ENCODE results near the gene FGF6. TPM values are rescaled to one million over a fixed set of nuclear protein-coding genes. Genes with fewer than 3 reads are reported as not detected.

FGF6 gene
- total RNA-seq, 4 donors from 2014 or later: not detected

DNA sequence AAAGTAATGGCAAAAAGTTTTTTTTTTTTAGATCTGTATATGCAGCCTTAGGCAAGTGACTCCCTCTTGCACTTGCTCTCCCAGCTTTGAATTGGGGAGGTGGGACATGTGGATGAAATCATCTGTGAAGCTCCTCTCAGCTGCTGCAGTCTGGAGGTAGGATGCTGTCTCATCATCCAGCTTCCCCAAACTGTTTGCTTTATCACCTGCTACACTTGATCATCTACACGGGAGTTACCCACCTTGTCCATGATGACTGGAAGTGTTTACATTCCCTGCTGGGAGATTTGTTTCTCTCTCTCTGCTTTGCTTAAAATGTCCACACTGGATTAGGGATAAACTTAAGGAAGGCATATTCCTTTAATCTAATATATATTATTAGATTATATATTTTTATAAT lies 57.6 kb downstream of the FGF6 start:
- TF ChIP-seq CTCF (IDR thresholded peaks at IDR 0.05) (no peak), POLR2A (IDR thresholded peaks at IDR 0.05) (no peak)
- no peak overlapping the region for H3K4me3 ChIP-seq
- no peak overlapping the region for H3K27ac ChIP-seq
- H3K36me3 ChIP-seq: no peaks in the 10 kb centered on the region
- no peaks in the 10 kb centered on the region for H3K9me3 ChIP-seq
- no peaks in the 10 kb centered on the region for H3K27me3 ChIP-seq
- intact Hi-C loops (cut with DNase I; ENCODE audit: low total_unique reads): no loop called here
- no peaks in the 10 kb centered on the region for H3K4me1 ChIP-seq
- no peak for DNase-seq

- intact Hi-C loops (cut with DNase I; ENCODE audit: low total_unique reads): no loop called here
- no peak overlapping the region for H3K27ac ChIP-seq
- H3K27me3 ChIP-seq: no peaks in the 10 kb centered on the region
- no peak overlapping the region for H3K4me3 ChIP-seq
- no peaks in the 10 kb centered on the region for H3K36me3 ChIP-seq
- no peaks in the 10 kb centered on the region for H3K9me3 ChIP-seq
- TF ChIP-seq POLR2A (IDR thresholded peaks at IDR 0.05) (no peak), CTCF (IDR thresholded peaks at IDR 0.05) (no peak)
- no peak for DNase-seq
- no peaks in the 10 kb centered on the region for H3K4me1 ChIP-seq
Measured at GRCh38 chr12:4387607-4388006, 58.0 kb downstream of the FGF6 start.

- no peaks in the 10 kb centered on the region for H3K4me1 ChIP-seq
- no peak overlapping the region for H3K27ac ChIP-seq
- no peak for DNase-seq
- no peaks in the 10 kb centered on the region for H3K36me3 ChIP-seq
- intact Hi-C loops (cut with DNase I; ENCODE audit: low total_unique reads): no loop called here
- H3K9me3 ChIP-seq: no peaks in the 10 kb centered on the region
- H3K27me3 ChIP-seq: no peaks in the 10 kb centered on the region
- no peak overlapping the region for H3K4me3 ChIP-seq
- TF ChIP-seq POLR2A (IDR thresholded peaks at IDR 0.05): no peak
- TF ChIP-seq CTCF (IDR thresholded peaks at IDR 0.05): no peak
Measured at GRCh38 chr12:4386801-4387200, 58.8 kb downstream of the FGF6 start.

Other genes starting within 250 kb of the FGF6 start
- 100 to 1,000 TPM in 2 of 4 donors, 10 to 100 TPM in 2; 49.4 to 210 (median 100) TPM for gene CCND2, start 172.1 kb downstream of the FGF6 start, total RNA-seq
- 10 to 100 TPM in 1 of 4 donors, 1 to 10 TPM in 2, under 1 TPM in 1; 0.26 to 10.6 (median 2.3) TPM for gene TIGAR, start 124.6 kb downstream of the FGF6 start, total RNA-seq
- not detected for gene FGF23, start 66.1 kb downstream of the FGF6 start, total RNA-seq
- gene RAD51AP1, start 93.1 kb upstream of the FGF6 start, total RNA-seq: 10 to 100 TPM in 1 of 4 donors, 1 to 10 TPM in 1, not detected in 2; 1.3 to 22.8 TPM
- gene DYRK4, start 116.4 kb upstream of the FGF6 start, total RNA-seq: 10 to 100 TPM; 32.3 to 51.1 (median 41.4) TPM
- gene AKAP3, start 203.2 kb upstream of the FGF6 start, total RNA-seq: 1 to 10 TPM in 2 of 4 donors, under 1 TPM in 1, not detected in 1; 0.79 to 1.6 (median 1.3) TPM
- gene NDUFA9, start 203.3 kb upstream of the FGF6 start, total RNA-seq: 10 to 100 TPM; 24.3 to 74.4 (median 61.8) TPM

Data from uterus (tissue), 4 donors.